Lung (tissue), 12 donors: ENCODE results near the gene GPX4. TPM values are rescaled to one million over a fixed set of nuclear protein-coding genes. Genes with fewer than 3 reads are reported as not detected.

Source experiments
- ATAC-seq: fragments of 200-7000 bp; cut with Tn5 transposase; one replicate; pipeline ENCODE4 v1.9.1; 2020; ENCODE audit warnings: moderate number of reproducible peaks; ENCODE audit not compliant: insufficient read depth, low FRiP score
- DNase-seq, 3 donors: peaks; one replicate each; pipeline ENCODE4 v3.0.0-alpha.2; 2013 to 2017
- H3K27ac ChIP-seq, 2 donors: one replicate each; pipeline ENCODE4 v1.5.1; 2013; ENCODE audit warnings: mild to moderate bottlenecking in 2 of 2, moderate library complexity in 2 of 2, control low read depth in 1 of 2, inconsistent platforms in 1 of 2, low read depth in 1 of 2, low read length in 1 of 2
- H3K27me3 ChIP-seq, 3 donors: one replicate each; pipeline ENCODE4 v1.5.1; 2013; ENCODE audit warnings: low read length in 2 of 3; ENCODE audit not compliant: control insufficient read depth in 3 of 3, insufficient read depth in 3 of 3
- H3K36me3 ChIP-seq, 4 donors: one replicate each; pipeline ENCODE4 v1.5.1; 2013; ENCODE audit warnings: low read length in 4 of 4, mild to moderate bottlenecking in 1 of 4, moderate library complexity in 1 of 4; ENCODE audit not compliant: control insufficient read depth in 4 of 4, insufficient read depth in 4 of 4
- H3K4me1 ChIP-seq, 5 donors: one replicate each; pipeline ENCODE4 v1.5.1; 2013; ENCODE audit warnings: low read length in 5 of 5, mild to moderate bottlenecking in 2 of 5, moderate library complexity in 1 of 5; ENCODE audit not compliant: control insufficient read depth in 5 of 5, insufficient read depth in 5 of 5
- H3K4me3 ChIP-seq: one replicate; pipeline ENCODE4 v1.5.1; 2013; ENCODE audit warnings: mild to moderate bottlenecking, control low read depth, moderate library complexity
- H3K9ac ChIP-seq, 2 donors: one replicate each; pipeline ENCODE4 v1.5.1; 2013; ENCODE audit warnings: low read length in 2 of 2, control low read depth in 1 of 2; ENCODE audit not compliant: insufficient read depth in 1 of 2
- H3K9me3 ChIP-seq, 4 donors: one replicate each; pipeline ENCODE4 v1.5.1; 2013; ENCODE audit warnings: low read length in 3 of 4, mild to moderate bottlenecking in 1 of 4, moderate library complexity in 1 of 4; ENCODE audit not compliant: control insufficient read depth in 4 of 4, insufficient read depth in 3 of 4
- WGBS, 2 donors: extraction: QIAGEN DNeasy Blood & Tissue Kit; methylation state at CpG; one replicate each; pipeline ENCODE4 v1.1.7; 2013; 5-methylcytosine and 5-hydroxymethylcytosine counted together
- polyA plus RNA-seq, 2 donors: library from polyadenylated mRNA; stranded (reverse); fragments of 200-250 nt; gene quantifications; one replicate each; pipeline ENCODE4 v1.2.1, GENCODE V29; 2013
- total RNA-seq, 2 donors: library from RNA; depleted of rRNA in 1 of 2; stranded (reverse); fragments of >200 nt in 1 of 2; gene quantifications; one replicate each; pipeline ENCODE4 v1.2.1, GENCODE V29; 2014 to 2021
- TF ChIP-seq, protein P1 (sequence below): IDR thresholded peaks from 2 replicates; pipeline ENCODE4 v1.5.1; 2012; ENCODE audit warnings: mild to moderate bottlenecking; ENCODE audit errors: control extremely low read depth, extremely low read depth
- donor health status: control.
- donor health status: control.
- donor health status: Bipolar disorder and iron deficiency.
- donor health status: healthy.
- donor health status: DM: yes; HTN: yes; CAD: no.

Gene GPX4
- total and polyA plus RNA-seq, 4 donors = 91.6 to 1,031 (median 466) TPM

DNA sequence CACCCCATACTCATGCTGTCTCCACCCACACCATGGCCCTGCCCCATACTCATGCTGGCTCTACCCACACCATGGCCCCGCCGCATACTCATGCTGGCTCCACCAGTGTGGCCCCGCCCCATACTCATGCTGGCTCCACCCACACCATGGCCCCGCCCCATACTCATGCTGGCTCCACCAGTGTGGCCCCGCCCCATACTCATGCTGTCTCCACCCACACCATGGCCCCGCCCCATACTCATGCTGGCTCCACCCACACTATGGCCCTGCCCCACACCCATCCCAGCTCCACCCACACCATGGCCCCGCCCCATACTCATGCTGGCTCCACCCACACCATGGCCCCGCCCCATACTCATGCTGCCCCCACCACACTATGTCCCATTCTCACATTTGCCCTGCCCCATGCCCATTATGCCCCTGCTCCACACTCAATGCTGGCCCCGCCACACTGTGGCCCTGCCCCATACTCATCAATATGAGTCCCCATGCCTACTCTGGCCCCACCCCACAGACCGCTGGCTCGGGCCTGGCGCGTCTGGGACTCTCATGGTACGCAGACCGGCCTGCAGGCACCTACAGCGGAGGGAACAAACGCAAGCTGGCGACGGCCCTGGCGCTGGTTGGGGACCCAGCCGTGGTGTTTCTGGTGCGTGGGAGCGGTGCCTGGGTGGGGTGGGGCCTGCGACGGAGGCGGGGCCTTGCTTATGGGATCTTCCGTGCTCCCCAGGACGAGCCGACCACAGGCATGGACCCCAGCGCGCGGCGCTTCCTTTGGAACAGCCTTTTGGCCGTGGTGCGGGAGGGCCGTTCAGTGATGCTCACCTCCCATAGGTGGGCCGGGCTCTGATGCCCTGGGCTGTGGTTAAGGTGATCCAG, 40.5 kb upstream of the GPX4 start:
- no peak overlapping the region for H3K27ac ChIP-seq
- H3K9me3 ChIP-seq = peaks cover 0 to 8% (median 2%) of the 10 kb centered on the region in 4 donors
- no peak overlapping the region for H3K4me3 ChIP-seq
- 78 to 85% methylated on average over 37 of the region's 37 CpGs for WGBS, 2 donors
- H3K36me3 ChIP-seq = no peaks in the 10 kb centered on the region
- peaks cover 0 to 25% (median 0%) of the 10 kb centered on the region in 5 donors for H3K4me1 ChIP-seq
- DNase-seq (no peak), ATAC-seq (no peak)
- H3K27me3 ChIP-seq = peaks cover 0 to 17% (median 12%) of the 10 kb centered on the region in 3 donors
- no peak overlapping the region for H3K9ac ChIP-seq
- TF ChIP-seq, protein P1, sequence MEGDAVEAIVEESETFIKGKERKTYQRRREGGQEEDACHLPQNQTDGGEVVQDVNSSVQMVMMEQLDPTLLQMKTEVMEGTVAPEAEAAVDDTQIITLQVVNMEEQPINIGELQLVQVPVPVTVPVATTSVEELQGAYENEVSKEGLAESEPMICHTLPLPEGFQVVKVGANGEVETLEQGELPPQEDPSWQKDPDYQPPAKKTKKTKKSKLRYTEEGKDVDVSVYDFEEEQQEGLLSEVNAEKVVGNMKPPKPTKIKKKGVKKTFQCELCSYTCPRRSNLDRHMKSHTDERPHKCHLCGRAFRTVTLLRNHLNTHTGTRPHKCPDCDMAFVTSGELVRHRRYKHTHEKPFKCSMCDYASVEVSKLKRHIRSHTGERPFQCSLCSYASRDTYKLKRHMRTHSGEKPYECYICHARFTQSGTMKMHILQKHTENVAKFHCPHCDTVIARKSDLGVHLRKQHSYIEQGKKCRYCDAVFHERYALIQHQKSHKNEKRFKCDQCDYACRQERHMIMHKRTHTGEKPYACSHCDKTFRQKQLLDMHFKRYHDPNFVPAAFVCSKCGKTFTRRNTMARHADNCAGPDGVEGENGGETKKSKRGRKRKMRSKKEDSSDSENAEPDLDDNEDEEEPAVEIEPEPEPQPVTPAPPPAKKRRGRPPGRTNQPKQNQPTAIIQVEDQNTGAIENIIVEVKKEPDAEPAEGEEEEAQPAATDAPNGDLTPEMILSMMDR = no peak

DNA sequence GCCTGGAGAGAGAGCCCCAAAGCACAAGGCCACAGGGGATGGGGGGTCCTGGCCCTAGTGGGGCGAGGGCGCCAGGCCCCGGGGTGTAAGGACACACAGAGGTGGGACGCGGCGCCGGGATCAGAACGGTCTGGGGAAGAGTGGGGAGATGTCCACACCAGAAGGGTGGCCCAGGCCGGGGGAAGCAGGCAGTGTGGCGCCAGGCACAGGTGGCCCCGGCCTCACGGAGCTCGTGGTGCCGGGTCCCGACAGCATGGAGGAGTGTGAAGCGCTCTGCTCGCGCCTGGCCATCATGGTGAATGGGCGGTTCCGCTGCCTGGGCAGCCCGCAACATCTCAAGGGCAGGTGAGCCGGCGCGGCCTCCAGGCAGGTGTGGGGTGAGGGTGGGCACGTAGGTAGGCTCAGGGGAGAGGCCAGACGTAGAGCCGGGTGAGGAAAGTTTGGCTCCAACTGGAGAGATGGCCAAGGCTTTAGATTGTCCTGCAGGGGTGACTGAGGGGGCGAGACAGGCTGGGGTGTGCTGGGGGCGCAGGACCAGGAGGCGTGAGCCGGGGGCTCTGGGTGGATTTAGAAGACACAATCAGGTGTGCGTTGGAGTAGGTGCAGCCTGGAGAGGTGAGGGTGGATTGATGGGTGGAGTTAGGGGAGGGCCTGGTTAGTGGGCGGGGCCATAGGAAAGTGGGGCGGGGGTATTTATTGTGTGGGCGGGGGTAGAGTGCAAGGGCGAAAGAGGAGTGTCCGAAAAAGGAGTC, 39.7 kb upstream of the GPX4 start:
- WGBS, 2 donors = 68 to 83% methylated on average over 37 of the region's 37 CpGs
- Histone ChIP-seq H3K9me3 (peaks cover 0 to 2% (median 0%) of the 10 kb centered on the region in 4 donors), H3K4me1 (peaks cover 0 to 26% (median 0%) of the 10 kb centered on the region in 5 donors), H3K36me3 (no peaks in the 10 kb centered on the region), H3K4me3 (no peak overlapping the region), H3K27ac (no peak overlapping the region), H3K27me3 (peaks cover 0 to 24% (median 18%) of the 10 kb centered on the region in 3 donors), H3K9ac (no peak overlapping the region)
- ATAC-seq (no peak), DNase-seq (no peak)
- TF ChIP-seq, protein P1 = no peak

DNA sequence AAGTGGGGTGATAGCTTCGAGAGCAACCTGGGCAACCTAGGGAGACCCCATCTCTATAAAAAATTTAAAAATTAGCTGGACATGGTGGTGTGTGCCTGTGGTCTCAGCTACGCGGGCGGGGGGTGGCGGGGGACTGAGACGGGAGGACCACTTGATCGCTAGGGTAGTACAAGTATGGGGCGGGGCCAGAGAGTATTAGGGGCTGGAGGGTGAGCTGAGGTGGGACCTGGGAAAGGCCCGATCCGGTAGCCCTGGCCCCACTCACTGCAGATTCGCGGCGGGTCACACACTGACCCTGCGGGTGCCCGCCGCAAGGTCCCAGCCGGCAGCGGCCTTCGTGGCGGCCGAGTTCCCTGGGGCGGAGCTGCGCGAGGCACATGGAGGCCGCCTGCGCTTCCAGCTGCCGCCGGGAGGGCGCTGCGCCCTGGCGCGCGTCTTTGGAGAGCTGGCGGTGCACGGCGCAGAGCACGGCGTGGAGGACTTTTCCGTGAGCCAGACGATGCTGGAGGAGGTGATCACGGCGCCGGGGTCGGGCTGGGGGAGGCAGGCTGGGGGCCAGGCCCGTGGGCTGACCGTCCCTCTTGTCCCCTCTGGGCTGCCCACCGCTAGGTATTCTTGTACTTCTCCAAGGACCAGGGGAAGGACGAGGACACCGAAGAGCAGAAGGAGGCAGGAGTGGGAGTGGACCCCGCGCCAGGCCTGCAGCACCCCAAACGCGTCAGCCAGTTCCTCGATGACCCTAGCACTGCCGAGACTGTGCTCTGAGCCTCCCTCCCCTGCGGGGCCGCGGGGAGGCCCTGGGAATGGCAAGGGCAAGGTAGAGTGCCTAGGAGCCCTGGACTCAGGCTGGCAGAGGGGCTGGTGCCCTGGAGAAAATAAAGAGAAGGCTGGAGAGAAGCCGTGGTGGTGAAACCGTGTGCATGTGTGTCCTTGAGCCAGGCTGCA, 38.9 kb upstream of the GPX4 start:
- Histone ChIP-seq H3K36me3 (no peaks in the 10 kb centered on the region), H3K9ac (no peak overlapping the region), H3K4me1 (peaks cover 0 to 29% (median 0%) of the 10 kb centered on the region in 5 donors), H3K27ac (peak overlapping the region in 1 of 2 donors; percentile 56), H3K27me3 (peaks cover 0 to 29% (median 26%) of the 10 kb centered on the region in 3 donors), H3K4me3 (no peak overlapping the region), H3K9me3 (peaks cover 0 to 2% (median 0%) of the 10 kb centered on the region in 4 donors)
- peak; percentile 54 to 78 (median 75) for DNase-seq
- WGBS, 2 donors = 9 to 13% methylated on average over 57 to 60 of the region's 60 CpGs
- TF ChIP-seq, protein P1 = peak; percentile 84
- peak; percentile 32 for ATAC-seq
